Right ventricle myocardium superior (tissue), 1 donor: ENCODE data around the gene CATSPERZ. TPM values are rescaled to one million over a fixed set of nuclear protein-coding genes. Genes with fewer than 3 reads are reported as not detected.
"Not testable (repeated sequence)": the region's sequence is repeated elsewhere in the genome, so short reads cannot be mapped to it uniquely, and the experiment has no call there.

ENCODE experiments used
- ATAC-seq: fragments of 200-7000 bp; cut with Tn5 transposase; one replicate; pipeline ENCODE4 v1.9.1; 2020; ENCODE audit warnings: mild to moderate bottlenecking; ENCODE audit not compliant: poor library complexity
- DNase-seq: peaks from one replicate; pipeline ENCODE4 v3.0.0-alpha.2; 2020
- intact Hi-C: fragments of 100-400 bp; cut with DNase I; formaldehyde crosslinking; loops from one replicate; pipeline ENCODE4 v1.11.2; 2022
- total RNA-seq: library from RNA; stranded (reverse); fragmentation: NEBNext Ultra II Directional; extraction: Animal tissue kit (Norgen Biotek cat#: 25700); gene quantifications from one replicate; pipeline ENCODE4 v1.2.1, GENCODE V29; 2021
- donor health status: DM: no; HTN: yes; CAD: no; lungs with severe emphysema.

The CATSPERZ gene
- total RNA-seq, 1 donor from 2014 or later, result not detected

- intact Hi-C loops, result no loop called here
- DNase-seq (no peak), ATAC-seq (no peak)
Measured at GRCh38 chr11:64296830-64297698, 3.1 kb upstream of the CATSPERZ start.

- intact Hi-C loops, result no loop called here
- ATAC-seq (no peak), DNase-seq (no peak)
Measured at GRCh38 chr11:64297699-64298358, 2.3 kb upstream of the CATSPERZ start.

GRCh38 chr11:64298966-64299846 is 952 bp upstream of the CATSPERZ start:
- intact Hi-C loops, result no loop called here
- peak; percentile 81 for DNase-seq
- ATAC-seq, result peak; percentile 75

GRCh38 chr11:64303109-64304031 is 3.2 kb downstream of the CATSPERZ start:
- no peak for ATAC-seq
- intact Hi-C loops, result loop anchor here (5.0 kb wide), 1 partner anchor 101 kb away; no protein-coding TSS in a partner anchor

GRCh38 chr11:64304032-64304315 is 3.8 kb downstream of the CATSPERZ start:
- DNase-seq, result no peak
- intact Hi-C loops, result loop anchor here (5.0 kb wide), 1 partner anchor 102 kb away; no protein-coding TSS in a partner anchor
- no peak for ATAC-seq

More at GRCh38 chr11:64303109-64304031, 3.2 kb downstream of the CATSPERZ start:
- no peak for DNase-seq

GRCh38 chr11:64304316-64305072 is 4.3 kb downstream of the CATSPERZ start:
- ATAC-seq, result peak; percentile 58
- intact Hi-C loops, result loop anchor here (5.0 kb wide), 1 partner anchor 102 kb away; no protein-coding TSS in a partner anchor

GRCh38 chr11:64305075-64305690 is 5.0 kb downstream of the CATSPERZ start, which contains the start of gene ESRRA:
ESRRA (plus strand) TSS chr11:64305524; CDS start chr11:64307180, 1,656 bp downstream.
- ATAC-seq (peak; percentile 86), DNase-seq (peak; percentile 100)
- intact Hi-C loops, result no loop called here

More at GRCh38 chr11:64304316-64305072, 4.3 kb downstream of the CATSPERZ start:
- peak; percentile 98 for DNase-seq

GRCh38 chr11:64305691-64306562 is 5.8 kb downstream of the CATSPERZ start:
- DNase-seq (peak; percentile 86), ATAC-seq (peak; percentile 25)
- intact Hi-C loops, result no loop called here

- ATAC-seq, result no peak
- intact Hi-C loops, result no loop called here
- no peak for DNase-seq
Measured at GRCh38 chr11:64306563-64306875, 6.4 kb downstream of the CATSPERZ start.

GRCh38 chr11:64306876-64307622 is 6.9 kb downstream of the CATSPERZ start:
- ATAC-seq (no peak), DNase-seq (no peak)
- intact Hi-C loops, result no loop called here

- intact Hi-C loops, DNase-seq, ATAC-seq: not testable (repeated sequence)
Measured at GRCh38 chr11:64307795-64308194, 7.6 kb downstream of the CATSPERZ start.

- no peak for DNase-seq
- intact Hi-C loops, result no loop called here
- ATAC-seq, result no peak
Measured at GRCh38 chr11:64312947-64313346, 12.8 kb downstream of the CATSPERZ start.

- DNase-seq (peak; percentile 84), ATAC-seq (no peak)
- intact Hi-C loops, result no loop called here
Measured at GRCh38 chr11:64313491-64314145, 13.5 kb downstream of the CATSPERZ start.

GRCh38 chr11:64314146-64314804 is 14.1 kb downstream of the CATSPERZ start:
- DNase-seq, result no peak
- no peak for ATAC-seq
- intact Hi-C loops, result no loop called here
